Neural cell (in vitro differentiated cells): Measurements from ENCODE around the gene SYNGR1. TPM values are rescaled to one million over a fixed set of nuclear protein-coding genes. Genes with fewer than 3 reads are reported as not detected.

Source experiments
- H2AFZ ChIP-seq: fragments of 200-600, 300-800 bp; sonication (generic), shearing (Covaris generic); 2 replicates; pipeline ENCODE4 v1.6.0; 2014; ENCODE audit warnings: low read depth, mild to moderate bottlenecking, antibody characterized with exemption, low read length, moderate library complexity
- H3F3A ChIP-seq: fragments of 200-600 bp; shearing (Covaris generic); 2 replicates; pipeline ENCODE4 v1.6.1; 2016; ENCODE audit warnings: mild to moderate bottlenecking, moderate library complexity, mixed read lengths, antibody characterized with exemption, low read length; ENCODE audit not compliant: insufficient read depth, poor library complexity, severe bottlenecking
- H3K27ac ChIP-seq: fragments of 200-600, 300-800 bp; sonication (generic), shearing (Covaris generic); 2 replicates; pipeline ENCODE4 v1.5.1; 2014; ENCODE audit warnings: mild to moderate bottlenecking, low read length, moderate library complexity
- H3K27me3 ChIP-seq: fragments of 300-800, 200-600 bp; sonication (generic), shearing (Covaris generic); 2 replicates; pipeline ENCODE4 v1.6.0; 2014; ENCODE audit warnings: mild to moderate bottlenecking, low read depth, low read length, moderate library complexity; ENCODE audit not compliant: insufficient read depth
- H3K36me3 ChIP-seq: fragments of 300-800, 200-600 bp; sonication (generic), shearing (Covaris generic); 2 replicates; pipeline ENCODE4 v1.5.1; 2014; ENCODE audit warnings: mild to moderate bottlenecking, antibody characterized with exemption, low read length, moderate library complexity; ENCODE audit not compliant: insufficient read depth
- H3K4me2 ChIP-seq: fragments of 300-800, 200-600 bp; sonication (generic), shearing (Covaris generic); 2 replicates; pipeline ENCODE4 v1.6.0; 2014; ENCODE audit warnings: mild to moderate bottlenecking, low read length
- H3K4me3 ChIP-seq: fragments of 300-800, 200-600 bp; sonication (generic), shearing (Covaris generic); 2 replicates; pipeline ENCODE4 v1.5.1; 2014; ENCODE audit warnings: mild to moderate bottlenecking, low read length, moderate library complexity
- H3K79me2 ChIP-seq: fragments of 200-600 bp; shearing (Covaris generic); replicated peaks from 2 replicates; pipeline ENCODE4 v1.6.0; 2014; ENCODE audit warnings: mild to moderate bottlenecking, low read length, moderate library complexity; ENCODE audit not compliant: insufficient read depth
- H3K9ac ChIP-seq: fragments of 300-800, 200-600 bp; sonication (generic), shearing (Covaris generic); 2 replicates; pipeline ENCODE4 v1.6.1; 2016; ENCODE audit warnings: mild to moderate bottlenecking, low read length, mixed read lengths
- H3K9me2 ChIP-seq: fragments of 200-600 bp; shearing (Covaris generic); 2 replicates; pipeline ENCODE4 v1.6.1; 2016; ENCODE audit warnings: mild to moderate bottlenecking, low read length, mixed read lengths; ENCODE audit not compliant: insufficient read depth
- H3K9me3 ChIP-seq: fragments of 200-600, 300-800 bp; sonication (generic), shearing (Covaris generic); 2 replicates; pipeline ENCODE4 v1.6.1; 2016; ENCODE audit warnings: mild to moderate bottlenecking, mixed run types, low read length, moderate library complexity, mixed read lengths
- H4K20me1 ChIP-seq: fragments of 200-600 bp; shearing (Covaris generic); 2 replicates; pipeline ENCODE4 v1.6.1; 2016; ENCODE audit warnings: mild to moderate bottlenecking, mixed run types; ENCODE audit not compliant: insufficient read depth
- EP300 ChIP-seq: fragments of 450-650 bp; conservative IDR thresholded peaks from 2 replicates; pipeline ENCODE4 v1.6.1; 2014; ENCODE audit warnings: antibody characterized with exemption, mild to moderate bottlenecking, moderate library complexity; ENCODE audit not compliant: poor library complexity, severe bottlenecking
- EZH2 ChIP-seq: fragments of 200-600, 300-800 bp; shearing (Covaris generic), sonication (generic); IDR thresholded peaks from 2 replicates; pipeline ENCODE4 v1.6.1; 2014; ENCODE audit warnings: antibody characterized with exemption, low read length, borderline replicate concordance, mild to moderate bottlenecking; ENCODE audit not compliant: insufficient read depth, poor library complexity, severe bottlenecking
- MXI1 ChIP-seq: fragments of 450-650 bp; conservative IDR thresholded peaks from 2 replicates; pipeline ENCODE4 v1.6.1; 2014; ENCODE audit warnings: antibody characterized with exemption, mild to moderate bottlenecking; ENCODE audit not compliant: poor library complexity, severe bottlenecking
- POLR2AphosphoS5 ChIP-seq: IDR thresholded peaks from 2 replicates; pipeline ENCODE4 v1.6.1; 2012
- RAD21 ChIP-seq: fragments of 450-650 bp; conservative IDR thresholded peaks from 2 replicates; pipeline ENCODE4 v1.6.1; 2014; ENCODE audit warnings: antibody characterized with exemption, mild to moderate bottlenecking, moderate library complexity
- REST ChIP-seq: IDR thresholded peaks from 2 replicates; pipeline ENCODE4 v1.6.1; 2012; ENCODE audit warnings: borderline replicate concordance
- SMC3 ChIP-seq: fragments of 450-650 bp; conservative IDR thresholded peaks from 2 replicates; pipeline ENCODE4 v1.6.1; 2014; ENCODE audit warnings: antibody characterized with exemption, mild to moderate bottlenecking, moderate library complexity; ENCODE audit not compliant: poor library complexity
- TAF1 ChIP-seq: IDR thresholded peaks from 2 replicates; pipeline ENCODE4 v1.6.1; 2012; ENCODE audit warnings: low read depth
- polyA plus RNA-seq: library from polyadenylated mRNA; depleted of rRNA; stranded (reverse); fragments of >200 nt; gene quantifications from 2 replicates; pipeline ENCODE4 v1.2.3, GENCODE V29; 2014
- TF ChIP-seq, protein P1 (sequence below): fragments of 450-650 bp; IDR thresholded peaks from 2 replicates; pipeline ENCODE4 v1.5.1; 2014; ENCODE audit warnings: antibody characterized with exemption, mild to moderate bottlenecking, moderate library complexity; ENCODE audit not compliant: poor library complexity, severe bottlenecking

The SYNGR1 gene
- polyA plus RNA-seq, 1 donor from 2014 or later, result 68.4 TPM

GRCh38 chr22:39341179-39341578, 8.6 kb upstream of the SYNGR1 start:
- TF ChIP-seq POLR2AphosphoS5 (no peak), RAD21 (no peak), REST (no peak), SMC3 (no peak), EZH2 (no peak), TAF1 (no peak), EP300 (no peak), MXI1 (no peak)
- TF ChIP-seq, protein P1, sequence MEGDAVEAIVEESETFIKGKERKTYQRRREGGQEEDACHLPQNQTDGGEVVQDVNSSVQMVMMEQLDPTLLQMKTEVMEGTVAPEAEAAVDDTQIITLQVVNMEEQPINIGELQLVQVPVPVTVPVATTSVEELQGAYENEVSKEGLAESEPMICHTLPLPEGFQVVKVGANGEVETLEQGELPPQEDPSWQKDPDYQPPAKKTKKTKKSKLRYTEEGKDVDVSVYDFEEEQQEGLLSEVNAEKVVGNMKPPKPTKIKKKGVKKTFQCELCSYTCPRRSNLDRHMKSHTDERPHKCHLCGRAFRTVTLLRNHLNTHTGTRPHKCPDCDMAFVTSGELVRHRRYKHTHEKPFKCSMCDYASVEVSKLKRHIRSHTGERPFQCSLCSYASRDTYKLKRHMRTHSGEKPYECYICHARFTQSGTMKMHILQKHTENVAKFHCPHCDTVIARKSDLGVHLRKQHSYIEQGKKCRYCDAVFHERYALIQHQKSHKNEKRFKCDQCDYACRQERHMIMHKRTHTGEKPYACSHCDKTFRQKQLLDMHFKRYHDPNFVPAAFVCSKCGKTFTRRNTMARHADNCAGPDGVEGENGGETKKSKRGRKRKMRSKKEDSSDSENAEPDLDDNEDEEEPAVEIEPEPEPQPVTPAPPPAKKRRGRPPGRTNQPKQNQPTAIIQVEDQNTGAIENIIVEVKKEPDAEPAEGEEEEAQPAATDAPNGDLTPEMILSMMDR, result no peak
- no peak overlapping the region for H2AFZ ChIP-seq
- no peak overlapping the region for H3K4me2 ChIP-seq

GRCh38 chr22:39343259-39344045, 6.3 kb upstream of the SYNGR1 start:
- Histone ChIP-seq H3K27me3 (no peaks in the 10 kb centered on the region), H3K4me2 (no peak overlapping the region), H3F3A (no peaks in the 10 kb centered on the region), H3K27ac (no peak overlapping the region), H3K9me2 (no peaks in the 10 kb centered on the region), H4K20me1 (no peaks in the 10 kb centered on the region), H3K9ac (no peak overlapping the region), H3K36me3 (no peaks in the 10 kb centered on the region), H3K9me3 (no peaks in the 10 kb centered on the region), H2AFZ (no peak overlapping the region), H3K4me3 (no peak overlapping the region), H3K79me2 (no peaks in the 10 kb centered on the region)
- TF ChIP-seq RAD21 (peak; percentile 56), REST (no peak), EZH2 (no peak), SMC3 (peak; percentile 54), POLR2AphosphoS5 (no peak), EP300 (no peak), TAF1 (no peak), MXI1 (no peak)
- TF ChIP-seq, protein P1, result peak; percentile 64

More at GRCh38 chr22:39341179-39341578, 8.6 kb upstream of the SYNGR1 start:
- H3K36me3 ChIP-seq, result no peaks in the 10 kb centered on the region
- H3K27ac ChIP-seq, result no peak overlapping the region
- no peak overlapping the region for H3K9ac ChIP-seq
- no peaks in the 10 kb centered on the region for H3K9me3 ChIP-seq
- no peaks in the 10 kb centered on the region for H3F3A ChIP-seq
- no peak overlapping the region for H3K4me3 ChIP-seq
- no peaks in the 10 kb centered on the region for H3K27me3 ChIP-seq
- H3K79me2 ChIP-seq, result no peaks in the 10 kb centered on the region
- no peaks in the 10 kb centered on the region for H4K20me1 ChIP-seq
- no peaks in the 10 kb centered on the region for H3K9me2 ChIP-seq
